ENCODE results near the gene C11orf86.
"Not testable (repeated sequence)": the region's sequence is repeated elsewhere in the genome, so short reads cannot be mapped to it uniquely, and the experiment has no call there.

C11orf86 gene

DNA sequence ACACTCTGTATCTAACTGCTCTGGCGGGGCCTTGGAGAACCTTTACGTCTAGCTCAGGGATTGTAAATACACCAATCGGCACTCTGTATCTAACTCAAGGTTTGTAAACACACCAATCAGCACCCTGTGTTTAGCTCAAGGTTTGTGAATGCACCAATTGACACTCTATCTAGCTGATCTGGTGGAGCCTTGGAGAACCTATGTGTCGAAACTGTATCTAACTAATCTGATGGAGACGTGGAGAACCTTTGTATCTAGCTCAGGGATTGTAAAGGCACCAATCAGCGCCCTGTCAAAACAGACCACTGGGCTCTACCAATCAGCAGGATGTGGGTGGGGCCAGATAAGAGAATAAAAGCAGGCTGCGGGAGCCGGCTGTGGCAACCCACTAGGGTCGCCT is 14.3 kb downstream of the C11orf86 start:
- DNase-seq (ENCODE audit: low read depth): not testable (repeated sequence)

DNA sequence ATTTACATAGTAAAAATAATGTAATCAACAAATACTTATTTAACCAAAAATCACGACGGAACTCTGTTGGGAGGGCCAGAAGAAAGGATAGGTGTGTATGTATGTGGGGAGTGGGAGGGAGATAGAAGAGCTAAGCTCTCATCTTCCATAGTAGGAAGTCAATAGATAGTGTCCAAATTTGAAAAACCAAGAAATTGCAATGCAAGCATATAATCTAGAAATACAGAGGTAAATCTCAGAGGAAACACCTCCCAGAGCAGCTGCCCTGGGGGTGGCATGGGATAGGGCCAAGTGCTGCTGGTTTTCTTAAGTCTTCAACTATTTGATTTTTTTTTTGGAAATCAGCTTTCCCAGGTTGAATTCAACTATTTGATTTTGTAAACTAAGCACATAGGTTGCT is 16.9 kb downstream of the C11orf86 start:
- DNase-seq (ENCODE audit: low read depth): no peak

DNA sequence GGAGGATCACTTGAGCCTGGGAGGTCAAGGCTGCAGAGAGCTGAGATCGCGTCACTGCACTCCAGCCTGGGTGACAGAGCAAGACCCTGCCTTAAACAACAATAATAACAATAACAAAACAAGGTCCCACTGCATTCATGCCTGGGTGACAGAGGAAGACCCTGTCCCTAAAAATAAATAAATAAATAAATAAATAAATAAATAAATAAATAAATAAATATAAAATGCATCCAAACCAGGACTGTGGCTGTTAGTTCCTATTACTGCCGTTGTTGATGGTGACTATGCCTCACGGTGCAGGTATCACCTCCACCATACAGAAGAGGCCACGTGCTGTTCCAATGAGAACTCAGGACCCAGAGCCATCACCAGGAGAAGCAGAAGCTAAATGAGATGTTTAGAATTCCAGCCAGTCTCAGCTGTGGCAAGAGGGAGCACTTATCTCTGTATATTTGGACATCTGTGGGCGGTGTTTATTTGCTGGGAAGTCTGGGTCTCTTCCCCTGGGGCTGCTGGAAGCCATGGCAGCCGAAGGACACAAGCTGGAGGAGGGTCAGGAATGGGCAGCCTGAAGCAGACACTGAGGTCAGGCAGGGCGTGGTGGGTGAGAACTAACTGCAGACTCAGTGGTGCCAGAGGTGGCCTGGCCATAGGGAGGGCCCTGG is 21.6 kb downstream of the C11orf86 start:
- DNase-seq (ENCODE audit: low read depth): no peak

DNA sequence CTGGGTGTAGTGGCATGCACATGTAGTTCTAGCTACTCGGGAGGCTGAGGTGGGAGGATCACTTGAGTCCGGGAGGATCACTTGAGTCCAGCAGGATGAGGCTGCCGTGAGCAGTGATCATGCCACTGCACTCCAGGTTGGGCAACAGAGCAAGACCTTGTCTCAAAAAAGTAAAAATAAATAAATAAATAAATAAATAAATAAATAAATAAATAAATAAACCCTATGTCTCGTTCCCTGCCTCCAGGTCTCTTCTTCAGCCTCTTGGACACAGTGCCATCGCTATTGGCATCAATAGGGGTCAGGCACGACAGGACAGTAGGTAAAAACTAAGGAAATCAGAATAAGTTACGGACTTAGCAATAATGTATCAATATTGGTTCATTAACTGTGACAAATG is 24.5 kb downstream of the C11orf86 start:
- DNase-seq (ENCODE audit: low read depth): no peak

DNA sequence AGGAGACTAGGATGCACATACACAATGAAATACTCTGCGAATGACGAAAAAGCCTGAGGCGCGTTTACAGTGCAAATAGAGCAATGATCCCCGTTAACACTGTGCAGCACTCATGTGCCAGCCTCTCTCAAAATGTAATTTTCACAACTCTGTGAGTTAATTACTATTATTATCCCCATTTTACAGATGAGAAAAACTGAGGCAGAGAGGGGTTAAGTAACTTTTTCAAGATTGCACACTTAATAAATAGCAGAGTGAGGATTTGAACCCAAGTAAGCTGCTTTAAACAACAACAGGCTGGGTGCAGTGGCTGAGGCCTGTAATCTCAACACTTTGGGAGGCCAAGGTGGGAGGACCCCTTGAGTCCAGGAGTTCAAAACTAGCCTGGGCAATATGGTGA is 26.2 kb downstream of the C11orf86 start:
- no peak for DNase-seq (ENCODE audit: low read depth)

DNA sequence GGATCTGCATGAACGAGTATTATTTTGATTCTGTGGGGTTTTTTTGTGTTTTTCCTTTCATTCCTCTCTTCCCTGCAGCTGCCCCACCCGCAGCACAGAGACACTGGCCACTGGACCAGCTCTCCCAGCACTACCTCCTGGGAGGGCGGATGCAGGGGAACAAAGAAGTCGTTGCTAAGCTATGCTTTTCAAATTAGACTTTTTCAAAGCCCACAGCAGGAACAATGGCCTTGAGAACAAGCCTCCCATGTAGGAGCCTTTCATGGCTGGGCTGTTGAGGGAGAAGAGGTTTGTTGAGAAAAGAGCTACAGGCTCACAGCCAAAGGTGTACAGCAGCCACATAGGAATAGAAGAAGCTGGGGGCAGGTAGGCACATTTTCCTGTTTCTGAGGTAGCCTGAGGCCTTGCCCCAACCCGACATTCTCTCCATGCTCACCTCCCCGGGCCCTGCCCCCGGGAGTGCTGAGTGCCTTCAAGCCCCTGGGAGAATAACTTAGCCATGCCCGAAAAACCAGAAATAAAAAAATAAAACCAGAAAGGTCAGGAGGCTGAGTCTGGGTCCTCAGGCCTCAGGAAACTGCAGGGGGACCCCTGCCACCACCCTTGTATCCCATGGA is 27.3 kb downstream of the C11orf86 start:
- DNase-seq (ENCODE audit: low read depth): no peak

DNA sequence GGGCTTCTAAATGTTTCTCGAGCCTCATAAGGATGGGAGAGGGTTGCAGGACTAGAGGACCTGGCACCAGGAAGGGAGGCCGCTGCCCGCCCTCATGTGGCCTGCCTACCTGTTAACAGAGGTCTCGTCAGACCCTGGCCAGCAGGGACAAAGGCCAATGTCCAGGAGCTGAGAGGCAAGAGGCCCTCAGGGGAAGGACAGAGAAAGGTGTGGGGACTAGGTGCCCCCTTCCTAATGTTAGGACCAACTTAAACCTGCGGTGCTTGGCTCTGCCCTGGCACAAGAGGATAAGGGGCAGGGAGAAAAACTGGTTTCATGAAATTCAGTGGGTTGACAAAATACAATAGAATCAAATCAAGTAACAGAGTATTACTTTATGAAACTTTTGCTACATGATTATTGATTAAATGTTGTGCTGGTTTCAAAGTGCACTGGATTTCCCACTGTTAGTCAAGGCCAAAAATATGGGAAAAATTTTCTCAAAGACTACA is 27.9 kb downstream of the C11orf86 start:
- DNase-seq (ENCODE audit: low read depth): no peak

GRCh38 chr11:67005200-67005599 is 30.1 kb downstream of the C11orf86 start:
- not testable (repeated sequence) for DNase-seq (ENCODE audit: low read depth)

GRCh38 chr11:67006029-67006884 is 31.2 kb downstream of the C11orf86 start:
- DNase-seq (ENCODE audit: low read depth): no peak

DNA sequence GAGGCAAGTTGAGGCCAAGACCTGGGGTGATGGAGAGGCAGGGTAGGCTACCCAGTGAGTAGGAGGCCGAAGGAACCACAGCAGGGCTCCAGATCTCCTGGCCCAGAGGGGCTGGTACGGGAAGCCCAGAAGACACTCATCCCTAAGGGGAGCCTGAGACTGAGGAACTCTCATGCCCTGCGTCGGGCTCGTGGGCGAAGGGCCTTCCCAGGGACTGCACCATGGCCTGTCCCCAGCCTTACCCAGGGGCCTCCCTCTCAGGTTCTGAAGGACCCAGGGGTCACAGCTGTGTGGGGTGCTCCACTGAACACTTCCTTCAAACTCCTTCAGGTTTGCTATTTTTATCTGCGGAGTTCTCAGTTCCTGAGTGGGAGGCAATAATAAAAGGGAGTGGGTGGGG is 32.0 kb downstream of the C11orf86 start:
- no peak for DNase-seq (ENCODE audit: low read depth)

- no peak for DNase-seq (ENCODE audit: low read depth)
Observed at GRCh38 chr11:67010296-67010905, 35.3 kb downstream of the C11orf86 start.

GRCh38 chr11:67013511-67014045 is 38.5 kb downstream of the C11orf86 start:
- DNase-seq (ENCODE audit: low read depth): no peak

GRCh38 chr11:67014343-67014742 is 39.2 kb downstream of the C11orf86 start:
- no peak for DNase-seq (ENCODE audit: low read depth)

- no peak for DNase-seq (ENCODE audit: low read depth)
Observed at GRCh38 chr11:67015048-67015447, 39.9 kb downstream of the C11orf86 start.

DNA sequence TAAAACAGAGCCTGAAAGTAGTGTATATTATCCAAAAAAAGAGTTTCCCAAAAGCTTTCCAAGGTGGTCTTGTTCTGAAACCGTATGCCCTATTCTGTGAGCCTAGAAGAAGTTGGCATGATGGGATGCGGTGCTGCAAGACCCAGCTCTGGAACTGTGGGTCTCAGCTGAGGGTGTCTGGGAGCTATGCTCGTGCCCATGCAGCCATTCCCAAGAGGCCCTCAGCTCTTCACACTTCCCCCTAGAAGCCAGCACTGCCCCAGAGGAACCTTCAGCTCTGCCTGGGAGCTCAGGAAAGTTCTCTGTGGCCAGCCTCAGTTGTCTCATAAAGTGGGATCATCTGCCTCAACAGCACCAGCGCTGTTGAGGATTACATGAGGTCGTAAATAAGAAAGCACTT is 41.4 kb downstream of the C11orf86 start:
- DNase-seq (ENCODE audit: low read depth): no peak

DNA sequence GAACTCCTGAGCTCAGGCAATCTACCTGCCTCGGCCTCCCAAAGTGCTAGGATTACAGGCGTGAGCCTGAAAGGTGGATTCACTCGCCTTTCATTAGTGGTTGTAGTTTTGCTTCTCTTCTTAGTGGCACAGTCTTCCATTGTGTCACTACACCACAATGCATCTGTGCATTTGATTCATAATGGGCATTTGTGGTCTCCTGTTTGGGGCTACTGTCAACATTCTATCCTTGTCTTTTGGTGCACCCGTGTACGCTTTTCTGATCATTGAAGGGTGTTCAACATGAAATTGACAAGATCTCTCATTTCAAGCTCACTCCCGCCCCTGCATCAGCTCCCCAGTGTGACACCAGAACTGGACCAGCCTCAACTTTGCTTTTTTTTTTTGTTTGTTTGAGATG is 45.8 kb downstream of the C11orf86 start:
- DNase-seq (ENCODE audit: low read depth): no peak

- DNase-seq (ENCODE audit: low read depth): no peak
Observed at GRCh38 chr11:67022341-67022933, 47.3 kb downstream of the C11orf86 start.

DNA sequence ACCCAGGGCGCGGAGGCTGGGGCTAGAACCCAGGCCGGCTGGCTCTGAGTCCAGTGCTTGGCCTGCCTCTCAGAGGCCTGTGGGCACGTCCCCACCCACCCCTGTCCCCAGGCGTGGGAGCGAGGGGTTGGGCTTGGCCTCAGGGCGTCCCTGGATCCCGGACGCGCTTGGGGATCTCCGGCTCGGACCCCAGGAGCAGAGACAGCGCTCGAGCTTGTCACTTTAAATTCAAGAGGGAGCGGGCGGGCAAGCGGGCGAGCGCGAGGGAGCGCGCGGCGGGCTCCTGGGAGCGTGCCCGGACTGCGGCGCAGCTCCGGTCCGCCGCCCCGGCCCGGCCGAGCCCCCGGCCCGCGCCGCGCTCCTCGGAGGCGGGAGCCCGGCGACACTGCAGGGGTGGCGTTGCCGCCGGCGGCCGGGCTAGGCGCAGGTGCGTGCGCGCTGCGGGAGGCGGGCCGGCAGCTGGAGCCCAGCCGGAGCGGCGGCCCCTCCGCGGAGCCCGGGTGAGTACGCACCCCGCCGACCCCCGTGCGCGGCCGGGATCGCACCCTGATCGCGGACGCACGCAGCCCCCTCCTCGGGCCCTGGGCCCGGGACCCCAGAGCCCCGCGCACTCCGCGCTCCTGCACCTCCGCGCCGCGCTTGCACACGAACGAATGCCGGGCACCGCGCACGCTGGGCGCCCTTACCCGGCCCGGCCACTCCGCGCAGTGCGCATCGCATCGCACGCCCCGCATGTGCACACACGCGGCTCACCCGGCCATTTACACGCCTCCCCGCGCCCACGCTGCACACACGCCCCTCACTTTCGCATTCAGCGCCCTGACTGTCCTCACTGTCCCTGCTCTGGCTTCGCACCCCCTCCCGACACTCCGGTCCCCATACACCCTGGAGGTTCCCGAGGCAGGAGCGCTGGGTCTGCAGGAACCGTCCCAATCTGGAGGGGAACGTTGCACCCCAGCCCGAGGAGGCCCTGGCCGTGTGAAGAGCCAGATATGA is 48.2 kb downstream of the C11orf86 start, which contains the start of gene SYT12:
Gene SYT12, plus strand, starts transcription at position 174 of the 996 bp plus-strand sequence. CDS start 7,011 bp downstream, outside the sequence.
- DNase-seq (ENCODE audit: low read depth): no peak

DNA sequence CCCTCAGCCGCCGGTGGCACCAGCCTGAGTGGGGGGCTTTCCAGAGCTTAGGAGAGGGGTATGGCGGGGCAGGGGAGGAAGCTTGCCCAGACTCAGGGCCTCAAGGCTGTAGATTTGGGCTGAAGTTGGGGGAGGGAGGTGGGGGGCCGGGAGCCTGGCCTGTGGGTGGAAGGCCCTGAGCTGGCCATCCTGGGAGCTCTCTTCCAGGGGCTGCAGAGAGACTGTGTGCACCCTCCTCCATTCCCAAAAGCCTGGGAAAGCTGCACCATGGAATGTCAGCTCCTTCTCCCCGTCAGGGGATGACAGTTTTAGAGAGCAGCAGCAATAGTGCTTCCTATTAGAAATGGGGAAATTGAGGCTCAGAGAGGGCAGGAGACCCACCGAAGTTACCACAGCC is 48.9 kb downstream of the C11orf86 start:
- no peak for DNase-seq (ENCODE audit: low read depth)

DNA sequence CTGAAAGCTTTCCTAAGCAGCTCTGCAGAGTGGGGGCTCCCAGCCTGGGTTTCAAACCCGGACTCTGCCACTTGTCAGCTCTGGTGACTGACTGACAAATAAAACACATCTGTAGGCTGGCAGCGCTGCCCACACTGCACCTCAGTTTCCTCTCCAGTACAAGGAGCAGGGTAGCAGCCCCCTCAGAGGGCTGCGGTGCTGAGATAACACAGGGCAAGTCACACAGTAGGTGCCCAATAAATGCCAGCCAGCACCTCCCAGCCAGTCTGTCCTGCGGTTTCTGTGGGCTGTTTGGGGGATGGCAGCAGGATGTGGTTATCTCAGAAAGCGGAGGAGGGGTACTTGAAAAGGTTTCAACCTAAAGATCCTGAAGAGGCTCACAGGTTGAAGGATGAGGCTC is 49.3 kb downstream of the C11orf86 start:
- no peak for DNase-seq (ENCODE audit: low read depth)

Data from stimulated activated CD8-positive, alpha-beta memory T cell treated with anti-CD3 and anti-CD28 coated beads, Interleukin-7, amount 100 ng/mL, for 24 hours (primary cell).